ENCODE data around the gene THOC5.

The THOC5 gene

DNA sequence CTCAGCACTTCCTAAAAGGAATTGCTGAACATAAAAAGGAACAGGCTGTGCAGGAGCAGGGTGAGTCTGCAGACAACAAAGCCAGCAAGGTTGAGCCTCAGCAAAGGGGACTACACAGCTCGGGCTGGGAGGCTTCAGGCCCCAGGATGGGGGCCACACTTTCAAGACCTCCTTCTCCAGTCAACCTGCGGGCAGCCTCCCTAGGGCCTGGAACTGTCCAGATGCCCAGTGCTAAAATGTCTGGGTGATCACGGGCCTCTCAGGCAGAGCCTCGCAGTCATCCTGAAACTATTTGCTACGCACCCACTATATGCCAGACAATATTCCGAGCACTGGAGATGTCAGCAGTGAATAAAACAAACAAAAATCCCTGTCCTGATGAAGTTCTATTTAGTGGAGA lies 77.4 kb downstream of the THOC5 start:
- Histone ChIP-seq H3K4me2 (ENCODE audit: low read depth, low read length, poor library complexity, severe bottlenecking) (no peak overlapping the region), H3F3A (ENCODE audit: insufficient read depth) (no peaks in the 10 kb centered on the region), H3K9me3 (ENCODE audit: insufficient read depth, low read length) (no peaks in the 10 kb centered on the region), H4K20me1 (ENCODE audit: low read depth, low read length) (no peaks in the 10 kb centered on the region), H3K9me2 (replicated peaks; ENCODE audit: insufficient read depth, low read length) (no peaks in the 10 kb centered on the region), H2AFZ (ENCODE audit: low read depth, low read length, severe bottlenecking) (no peak overlapping the region), H3K9ac (ENCODE audit: low read length) (no peak overlapping the region), H3K4me3 (ENCODE audit: insufficient read depth, low read length, poor library complexity, severe bottlenecking) (no peak overlapping the region), H3K79me2 (ENCODE audit: insufficient read depth, low read length) (no peaks in the 10 kb centered on the region), H3K27me3 (ENCODE audit: low read length) (no peaks in the 10 kb centered on the region), H3K27ac (ENCODE audit: low read depth, low read length) (no peak overlapping the region), H3K36me3 (ENCODE audit: low read length) (no peaks in the 10 kb centered on the region)
- TF ChIP-seq, protein P1, sequence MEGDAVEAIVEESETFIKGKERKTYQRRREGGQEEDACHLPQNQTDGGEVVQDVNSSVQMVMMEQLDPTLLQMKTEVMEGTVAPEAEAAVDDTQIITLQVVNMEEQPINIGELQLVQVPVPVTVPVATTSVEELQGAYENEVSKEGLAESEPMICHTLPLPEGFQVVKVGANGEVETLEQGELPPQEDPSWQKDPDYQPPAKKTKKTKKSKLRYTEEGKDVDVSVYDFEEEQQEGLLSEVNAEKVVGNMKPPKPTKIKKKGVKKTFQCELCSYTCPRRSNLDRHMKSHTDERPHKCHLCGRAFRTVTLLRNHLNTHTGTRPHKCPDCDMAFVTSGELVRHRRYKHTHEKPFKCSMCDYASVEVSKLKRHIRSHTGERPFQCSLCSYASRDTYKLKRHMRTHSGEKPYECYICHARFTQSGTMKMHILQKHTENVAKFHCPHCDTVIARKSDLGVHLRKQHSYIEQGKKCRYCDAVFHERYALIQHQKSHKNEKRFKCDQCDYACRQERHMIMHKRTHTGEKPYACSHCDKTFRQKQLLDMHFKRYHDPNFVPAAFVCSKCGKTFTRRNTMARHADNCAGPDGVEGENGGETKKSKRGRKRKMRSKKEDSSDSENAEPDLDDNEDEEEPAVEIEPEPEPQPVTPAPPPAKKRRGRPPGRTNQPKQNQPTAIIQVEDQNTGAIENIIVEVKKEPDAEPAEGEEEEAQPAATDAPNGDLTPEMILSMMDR (IDR thresholded peaks at IDR 0.05; ENCODE audit: insufficient read depth, low read length, poor library complexity, severe bottlenecking) = no peak
- TF ChIP-seq EZH2phosphoT487 (conservative IDR thresholded peaks at IDR 0.05; ENCODE audit: low read length) = no peak

DNA sequence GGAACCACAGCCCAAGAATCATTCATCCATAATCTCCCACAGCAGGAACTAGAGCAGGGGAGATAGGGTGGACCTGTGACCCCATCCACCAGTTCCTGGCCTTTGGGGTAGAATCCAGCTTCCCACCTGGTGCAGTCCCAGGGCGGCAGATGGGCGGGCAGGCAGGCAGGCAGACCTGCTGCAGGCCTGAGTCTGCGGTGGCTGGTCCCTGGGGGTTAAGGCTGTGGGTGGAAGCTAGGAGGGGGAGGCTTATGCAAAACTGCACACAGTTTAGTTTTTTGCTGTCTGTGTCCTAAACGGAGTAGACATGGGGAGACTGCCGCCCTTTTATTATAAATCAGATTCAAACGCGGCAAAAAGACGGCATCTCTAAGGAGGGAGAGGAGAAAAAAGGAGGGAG lies 78.0 kb downstream of the THOC5 start:
- Histone ChIP-seq H4K20me1 (ENCODE audit: low read depth, low read length) (no peaks in the 10 kb centered on the region), H3K27ac (ENCODE audit: low read depth, low read length) (no peak overlapping the region), H3K4me3 (ENCODE audit: insufficient read depth, low read length, poor library complexity, severe bottlenecking) (no peak overlapping the region), H3K27me3 (ENCODE audit: low read length) (no peaks in the 10 kb centered on the region), H3K36me3 (ENCODE audit: low read length) (no peaks in the 10 kb centered on the region), H3K9ac (ENCODE audit: low read length) (no peak overlapping the region), H3K9me3 (ENCODE audit: insufficient read depth, low read length) (no peaks in the 10 kb centered on the region), H3K79me2 (ENCODE audit: insufficient read depth, low read length) (no peaks in the 10 kb centered on the region), H3K4me2 (ENCODE audit: low read depth, low read length, poor library complexity, severe bottlenecking) (no peak overlapping the region), H3F3A (ENCODE audit: insufficient read depth) (no peaks in the 10 kb centered on the region), H2AFZ (ENCODE audit: low read depth, low read length, severe bottlenecking) (no peak overlapping the region), H3K9me2 (replicated peaks; ENCODE audit: insufficient read depth, low read length) (no peaks in the 10 kb centered on the region)
- no peak for TF ChIP-seq EZH2phosphoT487 (conservative IDR thresholded peaks at IDR 0.05; ENCODE audit: low read length)
- TF ChIP-seq, protein P1 (IDR thresholded peaks at IDR 0.05; ENCODE audit: insufficient read depth, low read length, poor library complexity, severe bottlenecking) = no peak

DNA sequence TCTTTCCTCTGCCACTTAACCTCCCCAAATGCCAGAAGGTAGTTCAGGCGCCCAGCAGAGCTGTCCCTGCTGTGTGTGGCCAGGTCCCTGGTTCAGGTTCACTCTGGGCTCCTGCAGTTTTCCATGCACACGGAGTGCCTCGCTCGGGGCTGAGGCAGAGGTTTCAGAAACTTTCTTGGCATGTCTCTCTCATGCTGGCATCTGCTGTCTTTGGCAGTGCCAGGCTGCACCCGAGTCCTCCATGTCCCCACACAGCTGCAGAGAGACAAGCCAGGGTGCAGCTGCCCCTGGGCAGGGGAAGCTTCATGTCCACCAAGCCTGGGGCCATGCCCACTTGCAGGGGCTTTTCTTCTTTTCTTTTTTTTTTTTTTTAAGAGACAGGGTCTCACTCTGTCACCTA lies 80.6 kb downstream of the THOC5 start:
- Histone ChIP-seq H3K36me3 (ENCODE audit: low read length) (no peaks in the 10 kb centered on the region), H3K79me2 (ENCODE audit: insufficient read depth, low read length) (no peaks in the 10 kb centered on the region), H3K4me3 (ENCODE audit: insufficient read depth, low read length, poor library complexity, severe bottlenecking) (no peak overlapping the region), H3K4me2 (ENCODE audit: low read depth, low read length, poor library complexity, severe bottlenecking) (no peak overlapping the region), H3K9me3 (ENCODE audit: insufficient read depth, low read length) (no peaks in the 10 kb centered on the region), H2AFZ (ENCODE audit: low read depth, low read length, severe bottlenecking) (no peak overlapping the region), H3K27me3 (ENCODE audit: low read length) (no peaks in the 10 kb centered on the region), H3K9me2 (replicated peaks; ENCODE audit: insufficient read depth, low read length) (no peaks in the 10 kb centered on the region), H3F3A (ENCODE audit: insufficient read depth) (no peaks in the 10 kb centered on the region), H3K9ac (ENCODE audit: low read length) (no peak overlapping the region), H4K20me1 (ENCODE audit: low read depth, low read length) (no peaks in the 10 kb centered on the region), H3K27ac (ENCODE audit: low read depth, low read length) (no peak overlapping the region)
- TF ChIP-seq, protein P1 (IDR thresholded peaks at IDR 0.05; ENCODE audit: insufficient read depth, low read length, poor library complexity, severe bottlenecking) = no peak
- no peak for TF ChIP-seq EZH2phosphoT487 (conservative IDR thresholded peaks at IDR 0.05; ENCODE audit: low read length)
